ENCODE measurements around the gene PLEKHA1.

Gene PLEKHA1

DNA sequence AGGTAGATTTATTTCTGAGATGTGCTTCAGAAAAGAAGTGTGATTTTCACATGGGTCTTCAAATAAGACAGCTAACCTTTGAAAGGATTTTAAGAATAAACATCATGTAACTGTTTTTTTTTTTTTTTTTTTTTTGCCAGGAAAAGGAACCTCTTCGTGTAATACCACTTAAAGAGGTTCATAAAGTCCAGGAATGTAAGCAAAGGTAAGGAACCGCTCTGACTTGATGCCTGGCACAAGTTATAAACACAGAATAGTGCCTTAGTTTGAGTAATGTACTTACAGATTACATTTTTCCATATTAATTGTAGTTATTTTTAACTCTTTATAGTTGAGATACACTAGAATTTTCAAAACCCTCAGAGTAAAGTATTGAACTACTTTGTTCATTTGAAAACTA, 49.6 kb downstream of the PLEKHA1 start:
- TF ChIP-seq GABPA (IDR thresholded peaks at IDR 0.05; ENCODE audit: low read depth) (no peak), REST (IDR thresholded peaks at IDR 0.05; ENCODE audit: insufficient replicate concordance, low read depth) (no peak), CTCF (IDR thresholded peaks at IDR 0.05; ENCODE audit: insufficient read depth, low read length) (no peak), SPI1 (IDR thresholded peaks at IDR 0.05; ENCODE audit: borderline replicate concordance, low read depth) (no peak), POLR2AphosphoS5 (IDR thresholded peaks at IDR 0.05; ENCODE audit: low read depth) (no peak)
- Histone ChIP-seq H3K27me3 (ENCODE audit: insufficient read depth, poor library complexity, severe bottlenecking) (no peaks in the 10 kb centered on the region), H3K4me3 (replicated peaks; ENCODE audit: insufficient read depth, low read length) (no peak overlapping the region), H3K27ac (replicated peaks) (no peak overlapping the region)
- DNase-seq (ENCODE audit: low read depth in 1 of 2, low spot score in 1 of 2), result no peak

DNA sequence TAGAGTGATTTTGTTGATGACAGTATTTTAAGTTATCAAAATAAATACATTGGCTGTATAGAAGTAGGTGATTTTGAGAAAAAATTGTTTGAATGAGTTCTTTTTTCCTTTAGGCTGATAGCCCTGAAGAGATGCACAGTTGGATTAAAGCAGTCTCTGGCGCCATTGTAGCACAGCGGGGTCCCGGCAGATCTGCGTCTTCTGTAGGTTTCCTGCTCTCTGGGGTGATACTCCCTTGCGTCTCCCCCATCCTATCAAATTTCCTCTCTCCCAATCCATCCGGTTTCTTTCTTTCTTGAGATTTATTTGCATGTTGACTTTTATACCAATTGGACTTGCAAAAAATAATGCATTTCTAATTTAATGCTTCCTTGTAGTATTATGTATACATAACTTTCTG, 52.3 kb downstream of the PLEKHA1 start:
- no peak for DNase-seq (ENCODE audit: low read depth in 1 of 2, low spot score in 1 of 2)
- H3K27me3 ChIP-seq (ENCODE audit: insufficient read depth, poor library complexity, severe bottlenecking), result no peaks in the 10 kb centered on the region
- H3K27ac ChIP-seq (replicated peaks), result no peak overlapping the region

GRCh38 chr10:122427280-122427679, 52.8 kb downstream of the PLEKHA1 start:
- no peak for DNase-seq (ENCODE audit: low read depth in 1 of 2, low spot score in 1 of 2)
- TF ChIP-seq SPI1 (IDR thresholded peaks at IDR 0.05; ENCODE audit: borderline replicate concordance, low read depth) (no peak), CTCF (IDR thresholded peaks at IDR 0.05; ENCODE audit: insufficient read depth, low read length) (no peak), GABPA (IDR thresholded peaks at IDR 0.05; ENCODE audit: low read depth) (no peak), REST (IDR thresholded peaks at IDR 0.05; ENCODE audit: insufficient replicate concordance, low read depth) (no peak), POLR2AphosphoS5 (IDR thresholded peaks at IDR 0.05; ENCODE audit: low read depth) (no peak)
- Histone ChIP-seq H3K4me3 (replicated peaks; ENCODE audit: insufficient read depth, low read length) (no peak overlapping the region), H3K27ac (replicated peaks) (no peak overlapping the region), H3K27me3 (ENCODE audit: insufficient read depth, poor library complexity, severe bottlenecking) (no peaks in the 10 kb centered on the region)

More for the DNA sequence above, 52.3 kb downstream of the PLEKHA1 start:
- no peak for TF ChIP-seq REST (IDR thresholded peaks at IDR 0.05; ENCODE audit: insufficient replicate concordance, low read depth)
- TF ChIP-seq POLR2AphosphoS5 (IDR thresholded peaks at IDR 0.05; ENCODE audit: low read depth), result no peak
- TF ChIP-seq SPI1 (IDR thresholded peaks at IDR 0.05; ENCODE audit: borderline replicate concordance, low read depth), result no peak
- no peak for TF ChIP-seq CTCF (IDR thresholded peaks at IDR 0.05; ENCODE audit: insufficient read depth, low read length)
- no peak for TF ChIP-seq GABPA (IDR thresholded peaks at IDR 0.05; ENCODE audit: low read depth)
- H3K4me3 ChIP-seq (replicated peaks; ENCODE audit: insufficient read depth, low read length), result no peak overlapping the region

Measured in HL-60 (cell line).